HepG2 (cell line): ENCODE results near the gene TPRX1. TPM values are rescaled to one million over a fixed set of nuclear protein-coding genes. Genes with fewer than 3 reads are reported as not detected.

ENCODE experiments used
- ATAC-seq: fragments of 200-7000 bp; cut with Tn5 transposase; 3 replicates; pipeline ENCODE4 v1.9.1; 2020; ENCODE audit warnings: mild to moderate bottlenecking, moderate library complexity
- BruUV-seq: library from RNA; stranded (reverse); fragments of 400-500 nt; replicated peaks from 2 replicates; lab custom pipeline; 2021; lab: Mats Ljungman, UMichigan
- CTCF ChIA-PET: fragments of 300-600 bp; formaldehyde crosslinking; extraction: SDS; loops from one replicate; lab custom pipeline; 2021; ENCODE audit warnings: low total read pairs, inconsistent platforms, low intra/inter-chr PET ratio; lab: Yijun Ruan, JAX
- POLR2A ChIA-PET: fragments of 350-600 bp; sonication (Branson Sonifier 250); formaldehyde crosslinking; loops from one replicate; lab custom pipeline; 2020; ENCODE audit warnings: antibody characterized with exemption, inconsistent platforms; lab: Yijun Ruan, JAX
- DNase-seq: peaks from one replicate; pipeline ENCODE4 v3.0.0-alpha.2; 2015; ENCODE audit warnings: low spot score
- FAIRE-seq: peaks from 3 replicates; lab custom pipeline; 2011; peaks lifted over from hg19 to GRCh38; lab: Jason Lieb, UNC
- H2AFZ ChIP-seq: one replicate; pipeline ENCODE4 v1.6.1; 2011; ENCODE audit warnings: low read length, inconsistent platforms
- H3K27ac ChIP-seq: fragments of 300-600 bp; 3 replicates; pipeline ENCODE4 v1.8.0; 2011; ENCODE audit warnings: mixed run types, mild to moderate bottlenecking, mixed read lengths, low read length, inconsistent platforms; ENCODE audit not compliant: insufficient read depth; ENCODE audit errors: extremely low read length
- H3K27me3 ChIP-seq, 2 experiments: fragments of 200-600 bp in 1 of 2; 2 replicates in 1 of 2; 3 replicates in 1 of 2; pipeline versions ENCODE4 v1.6.0 to v1.8.0; 2011; ENCODE audit warnings: low read length in 2 of 2, mild to moderate bottlenecking in 2 of 2, moderate library complexity in 2 of 2, inconsistent platforms in 1 of 2; ENCODE audit not compliant: insufficient read depth in 2 of 2, control insufficient read depth in 1 of 2
- H3K36me3 ChIP-seq, 2 experiments: fragments of 200-600 bp in 1 of 2; replicated peaks in 1 of 2; 2 replicates in 1 of 2; 3 replicates in 1 of 2; pipeline versions ENCODE4 v1.5.1 to v1.8.0; 2011; ENCODE audit warnings: low read length in 2 of 2, inconsistent platforms in 1 of 2; ENCODE audit not compliant: insufficient read depth in 2 of 2, control insufficient read depth in 1 of 2
- H3K4me1 ChIP-seq: 2 replicates; pipeline ENCODE4 v1.5.1; 2012; ENCODE audit warnings: low read length, inconsistent platforms; ENCODE audit not compliant: insufficient read depth
- H3K4me2 ChIP-seq: 2 replicates; pipeline ENCODE4 v1.6.0; 2011; ENCODE audit warnings: low read depth, low read length, inconsistent platforms
- H3K4me3 ChIP-seq, 3 experiments: fragments of 200-600 bp in 1 of 3; sonication (generic), shearing (Covaris generic) in 1 of 3; replicated peaks in 1 of 3; 2 replicates each; pipeline ENCODE4 v1.5.1; 2011 to 2016; ENCODE audit warnings: low read length in 3 of 3, inconsistent platforms in 2 of 3, low read depth in 2 of 3, mild to moderate bottlenecking in 2 of 3, control low read depth in 1 of 3, mixed read lengths in 1 of 3; ENCODE audit not compliant: insufficient read depth in 1 of 3
- H3K79me2 ChIP-seq: one replicate; pipeline ENCODE4 v1.6.1; 2011; ENCODE audit warnings: low read length, inconsistent platforms; ENCODE audit not compliant: insufficient read depth
- H3K9ac ChIP-seq: 2 replicates; pipeline ENCODE4 v1.6.0; 2011; ENCODE audit warnings: mild to moderate bottlenecking, low read depth, low read length, inconsistent platforms; ENCODE audit not compliant: insufficient read depth
- H3K9me3 ChIP-seq: 2 replicates; pipeline ENCODE4 v1.5.1; 2012; ENCODE audit warnings: mild to moderate bottlenecking, low read length
- H4K20me1 ChIP-seq: 2 replicates; pipeline ENCODE4 v1.6.0; 2011; ENCODE audit warnings: inconsistent platforms, mild to moderate bottlenecking, low read length, moderate library complexity; ENCODE audit not compliant: insufficient read depth
- CEBPZ ChIP-seq: IDR thresholded peaks from 2 replicates; pipeline ENCODE4 v1.6.1; 2012; ENCODE audit warnings: low read length, improper control_type of control experiment
- JUNB ChIP-seq: sonication (generic); formaldehyde crosslinking; IDR thresholded peaks from 2 replicates; pipeline ENCODE4 v1.8.0; 2022; ENCODE audit warnings: missing genetic modification reagents, mild to moderate bottlenecking, borderline replicate concordance
- RARG ChIP-seq: sonication (generic); formaldehyde crosslinking; IDR thresholded peaks from 2 replicates; pipeline ENCODE4 v1.4.0; 2020; ENCODE audit warnings: low read depth, mild to moderate bottlenecking, missing genetic modification reagents
- RELA ChIP-seq: sonication (generic); formaldehyde crosslinking; IDR thresholded peaks from 2 replicates; pipeline ENCODE4 v1.4.0; 2020; ENCODE audit warnings: missing genetic modification reagents
- XRCC5 ChIP-seq: fragments of 200-400 bp; formaldehyde crosslinking; optimal IDR thresholded peaks from 2 replicates; pipeline ENCODE3; 2017; ENCODE audit warnings: mild to moderate bottlenecking, low read length
- ZBTB4 ChIP-seq: sonication (generic); formaldehyde crosslinking; IDR thresholded peaks from 2 replicates; pipeline ENCODE4 v1.4.0; 2020; ENCODE audit warnings: missing genetic modification reagents, mild to moderate bottlenecking, borderline replicate concordance
- ZC3H4 ChIP-seq: sonication (generic); formaldehyde crosslinking; IDR thresholded peaks from 2 replicates; pipeline ENCODE4 v1.4.0; 2020; ENCODE audit warnings: missing genetic modification reagents, borderline replicate concordance
- ZNF556 ChIP-seq: sonication (generic); formaldehyde crosslinking; IDR thresholded peaks from 2 replicates; pipeline ENCODE4 v1.4.0; 2020; ENCODE audit warnings: mild to moderate bottlenecking, missing genetic modification reagents, borderline replicate concordance
- ZNF770 ChIP-seq: sonication (generic); formaldehyde crosslinking; IDR thresholded peaks from 2 replicates; pipeline ENCODE4 v1.5.0; 2020; ENCODE audit warnings: mild to moderate bottlenecking, missing genetic modification reagents
- ZNF850 ChIP-seq: sonication (generic); formaldehyde crosslinking; conservative IDR thresholded peaks from 2 replicates; pipeline ENCODE4 v1.9.0; 2021; ENCODE audit warnings: mild to moderate bottlenecking, missing genetic modification reagents
- WGBS: methylation state at CpG from one replicate; pipeline ENCODE4 v1.1.6; 2017; ENCODE audit warnings: low lambda C conversion rate; 5-methylcytosine and 5-hydroxymethylcytosine counted together
- in situ Hi-C: cut with HindIII; loops from 2 replicates; pipeline ENCODE4 v1.10.0; 2017; ENCODE audit warnings: low pct_unique_long_range_greater_than_20kb; ENCODE audit not compliant: extremely low pct_ligation_motif_present
- intact Hi-C: fragments of 100-400 bp; cut with micrococcal nuclease; formaldehyde crosslinking; loops from one replicate; pipeline ENCODE4 v1.10.0; 2022; ENCODE audit not compliant: unreplicated experiment
- polyA plus RNA-seq, 8 experiments: library from polyadenylated mRNA; depleted of rRNA in 3 of 8; stranded (reverse) in 7 of 8; unstranded in 1 of 8; fragments of >200 nt; fragmentation: Illumina TruSeq in 4 of 8; extraction: Trizol in 4 of 8; gene quantifications; 2 replicates each; pipeline versions ENCODE4 v1.2.1 to v1.2.3, GENCODE V29; 2011 to 2016; ENCODE audit warnings: low read depth in 4 of 8, missing spikeins in 1 of 8, mixed read lengths in 1 of 8; ENCODE audit not compliant: insufficient read depth in 1 of 8
- total RNA-seq, 5 experiments: library from RNA; depleted of rRNA; stranded (reverse); fragments of >200 nt; fragmentation: Illumina TruSeq; extraction: Trizol; gene quantifications; 2 replicates each; pipeline ENCODE4 v1.2.3, GENCODE V29; 2016; ENCODE audit warnings: low read depth in 1 of 5

Gene TPRX1
- total and polyA plus RNA-seq, 2 of the 13 experiments (the other 11 are each of a cell fraction or from before 2014, with no cell fraction given): not detected

GRCh38 chr19:47760632-47760999 is 43.7 kb downstream of the TPRX1 start:
- Histone ChIP-seq H3K27ac (no peak overlapping the region), H3K36me3 (peaks cover 7 to 22% of the 10 kb centered on the region in 2 experiments; a peak in 4 of 5 replicates), H3K9me3 (no peaks in the 10 kb centered on the region), H3K4me1 (peaks cover 55% of the 10 kb centered on the region), H3K27me3 (no peaks in the 10 kb centered on the region), H3K4me3 (no peak overlapping the region), H3K4me2 (no peak overlapping the region), H3K79me2 (no peaks in the 10 kb centered on the region), H3K9ac (no peak overlapping the region), H2AFZ (no peak overlapping the region), H4K20me1 (0 out of 2 replicates have a peak, but pooled peaks cover 5% of the 10 kb centered on the region)
- FAIRE-seq: no peak
- in situ Hi-C loops (no loop called here), intact Hi-C loops (no loop called here)
- POLR2A ChIA-PET: no interaction called here
- DNase-seq: no peak
- no TSS peak for BruUV-seq
- CTCF ChIA-PET: no interaction called here
- no peak for ATAC-seq
- 77% methylated on average over 5 of the region's 5 CpGs for WGBS
- TF ChIP-seq ZC3H4 (no peak), ZNF850 (CRISPR knock-in tag) (no peak), ZNF770 (peak; percentile 88)

- Histone ChIP-seq H3K79me2 (no peaks in the 10 kb centered on the region), H3K4me3 (no peak overlapping the region), H3K27me3 (no peaks in the 10 kb centered on the region), H3K36me3 (peaks cover 10 to 38% of the 10 kb centered on the region in 2 experiments; a peak in 4 of 5 replicates), H4K20me1 (0 out of 2 replicates have a peak, but pooled peaks cover 5% of the 10 kb centered on the region), H3K4me1 (peaks cover 34% of the 10 kb centered on the region), H3K9me3 (no peaks in the 10 kb centered on the region), H3K27ac (no peak overlapping the region), H3K9ac (no peak overlapping the region), H3K4me2 (no peak overlapping the region), H2AFZ (no peak overlapping the region)
- in situ Hi-C loops: no loop called here
- ATAC-seq: no peak
- CTCF ChIA-PET: no interaction called here
- WGBS: 87% methylated on average over 5 of the region's 5 CpGs
- DNase-seq: no peak
- no peak for FAIRE-seq
- no TSS peak for BruUV-seq
- POLR2A ChIA-PET: interaction anchor here (0.9 to 1.3 kb wide), 3 partner anchors 13 to 20 kb away, joined by 3 to 5 read pairs (median 5); partner anchors contain the start of genes NOP53 and SELENOW
- intact Hi-C loops: no loop called here
- TF ChIP-seq RARG (CRISPR knock-in tag): no peak
- no peak for TF ChIP-seq XRCC5
- TF ChIP-seq CEBPZ: no peak
- TF ChIP-seq ZNF556 (CRISPR knock-in tag): no peak
- TF ChIP-seq ZBTB4 (CRISPR knock-in tag): no peak
- TF ChIP-seq JUNB: no peak
- no peak for TF ChIP-seq RELA (CRISPR knock-in tag)
Measured at GRCh38 chr19:47758443-47758804, 45.9 kb downstream of the TPRX1 start.
